ENCODE measurements around the gene AHCYL2. TPM values are rescaled to one million over a fixed set of nuclear protein-coding genes. Genes with fewer than 3 reads are reported as not detected.

The AHCYL2 gene
- total RNA-seq, 1 donor from 2014 or later, result 14.7 TPM

DNA sequence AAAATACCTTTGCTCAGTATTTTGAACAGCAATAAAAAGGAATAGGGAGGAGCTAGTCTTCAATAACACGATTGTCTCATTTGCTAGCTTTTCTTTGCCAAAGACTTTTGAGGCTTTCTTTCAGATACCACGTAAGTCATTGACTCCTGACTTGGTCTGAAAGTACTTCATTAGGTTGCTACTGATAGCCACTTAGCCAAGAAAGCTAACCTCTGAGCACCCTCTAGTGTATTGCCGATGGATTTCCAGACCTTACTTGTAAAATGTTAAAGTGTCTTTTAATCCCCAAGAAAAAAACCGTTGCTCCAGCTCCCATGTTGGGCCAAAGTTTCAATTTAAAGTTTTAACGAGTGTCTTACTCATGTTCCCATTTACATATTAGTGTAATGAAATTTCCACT lies 146.0 kb downstream of the AHCYL2 start:
- Histone ChIP-seq H3K27me3 (ENCODE audit: insufficient read depth, low read length) (no peaks in the 10 kb centered on the region), H2AFZ (ENCODE audit: low read depth, low read length) (no peak overlapping the region), H3K9me3 (ENCODE audit: insufficient read depth, low read depth, low read length) (no peaks in the 10 kb centered on the region), H3K36me3 (ENCODE audit: insufficient read depth, low read length) (no peaks in the 10 kb centered on the region), H4K20me1 (ENCODE audit: insufficient read depth, low read length) (peaks cover 4% of the 10 kb centered on the region), H3K79me2 (ENCODE audit: insufficient read depth, low read length) (no peaks in the 10 kb centered on the region), H3K27ac (ENCODE audit: low read depth, low read length) (no peak overlapping the region), H3K4me2 (ENCODE audit: low read length) (no peak overlapping the region), H3K4me3 (ENCODE audit: insufficient read depth, low read depth, low read length) (no peak overlapping the region), H3K9ac (ENCODE audit: low read length) (no peak overlapping the region), H3K4me1 (ENCODE audit: insufficient read depth, low read length) (no peaks in the 10 kb centered on the region)
- DNase-seq (ENCODE audit: low read depth) (no peak), FAIRE-seq (no peak)
- Mint-ChIP-seq H3K27ac (ENCODE audit: unreplicated experiment) (no peak overlapping the region), H3K36me3 (ENCODE audit: low read depth, unreplicated experiment) (no peaks in the 10 kb centered on the region), H3K9me3 (ENCODE audit: unreplicated experiment) (no peaks in the 10 kb centered on the region), H3K27me3 (ENCODE audit: low read depth, unreplicated experiment) (no peaks in the 10 kb centered on the region), H3K4me1 (ENCODE audit: low read depth, unreplicated experiment) (peaks cover 5% of the 10 kb centered on the region), H3K4me3 (ENCODE audit: unreplicated experiment) (no peak overlapping the region)
- no peak for TF ChIP-seq EZH2 (IDR thresholded peaks at IDR 0.05; ENCODE audit: insufficient read depth, low read length)
- TF ChIP-seq, protein P1, sequence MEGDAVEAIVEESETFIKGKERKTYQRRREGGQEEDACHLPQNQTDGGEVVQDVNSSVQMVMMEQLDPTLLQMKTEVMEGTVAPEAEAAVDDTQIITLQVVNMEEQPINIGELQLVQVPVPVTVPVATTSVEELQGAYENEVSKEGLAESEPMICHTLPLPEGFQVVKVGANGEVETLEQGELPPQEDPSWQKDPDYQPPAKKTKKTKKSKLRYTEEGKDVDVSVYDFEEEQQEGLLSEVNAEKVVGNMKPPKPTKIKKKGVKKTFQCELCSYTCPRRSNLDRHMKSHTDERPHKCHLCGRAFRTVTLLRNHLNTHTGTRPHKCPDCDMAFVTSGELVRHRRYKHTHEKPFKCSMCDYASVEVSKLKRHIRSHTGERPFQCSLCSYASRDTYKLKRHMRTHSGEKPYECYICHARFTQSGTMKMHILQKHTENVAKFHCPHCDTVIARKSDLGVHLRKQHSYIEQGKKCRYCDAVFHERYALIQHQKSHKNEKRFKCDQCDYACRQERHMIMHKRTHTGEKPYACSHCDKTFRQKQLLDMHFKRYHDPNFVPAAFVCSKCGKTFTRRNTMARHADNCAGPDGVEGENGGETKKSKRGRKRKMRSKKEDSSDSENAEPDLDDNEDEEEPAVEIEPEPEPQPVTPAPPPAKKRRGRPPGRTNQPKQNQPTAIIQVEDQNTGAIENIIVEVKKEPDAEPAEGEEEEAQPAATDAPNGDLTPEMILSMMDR (IDR thresholded peaks at IDR 0.05; ENCODE audit: insufficient read depth, low read depth, low read length), result no peak

DNA sequence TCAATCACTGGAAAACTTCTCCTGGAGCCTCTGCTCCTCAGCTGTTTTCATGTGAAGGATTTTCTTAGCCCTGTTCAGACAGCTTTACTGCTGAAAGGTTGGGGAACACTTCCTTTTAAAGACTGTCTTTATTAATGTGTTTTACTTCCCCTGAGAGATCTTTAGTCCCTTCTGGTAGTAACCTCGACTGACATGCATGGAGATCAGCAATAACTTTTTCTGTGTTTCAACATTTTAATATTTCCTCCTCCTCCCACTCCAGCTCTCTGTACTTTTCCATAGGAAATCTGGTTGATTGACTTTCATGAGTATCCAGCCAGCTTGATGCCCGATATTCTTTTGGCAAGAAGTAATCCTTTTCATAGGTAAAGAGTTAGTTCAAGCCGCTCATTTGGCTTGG lies 146.7 kb downstream of the AHCYL2 start:
- Histone ChIP-seq H3K27me3 (ENCODE audit: insufficient read depth, low read length) (no peaks in the 10 kb centered on the region), H3K9ac (ENCODE audit: low read length) (no peak overlapping the region), H3K9me3 (ENCODE audit: insufficient read depth, low read depth, low read length) (no peaks in the 10 kb centered on the region), H2AFZ (ENCODE audit: low read depth, low read length) (no peak overlapping the region), H3K79me2 (ENCODE audit: insufficient read depth, low read length) (no peaks in the 10 kb centered on the region), H3K4me1 (ENCODE audit: insufficient read depth, low read length) (no peaks in the 10 kb centered on the region), H4K20me1 (ENCODE audit: insufficient read depth, low read length) (peaks cover 4% of the 10 kb centered on the region), H3K4me2 (ENCODE audit: low read length) (no peak overlapping the region), H3K36me3 (ENCODE audit: insufficient read depth, low read length) (no peaks in the 10 kb centered on the region), H3K27ac (ENCODE audit: low read depth, low read length) (no peak overlapping the region), H3K4me3 (ENCODE audit: insufficient read depth, low read depth, low read length) (no peak overlapping the region)
- FAIRE-seq (no peak), DNase-seq (ENCODE audit: low read depth) (no peak)
- Mint-ChIP-seq H3K27ac (ENCODE audit: unreplicated experiment) (no peak overlapping the region), H3K36me3 (ENCODE audit: low read depth, unreplicated experiment) (no peaks in the 10 kb centered on the region), H3K4me1 (ENCODE audit: low read depth, unreplicated experiment) (peaks cover 5% of the 10 kb centered on the region), H3K27me3 (ENCODE audit: low read depth, unreplicated experiment) (no peaks in the 10 kb centered on the region), H3K4me3 (ENCODE audit: unreplicated experiment) (no peak overlapping the region), H3K9me3 (ENCODE audit: unreplicated experiment) (no peaks in the 10 kb centered on the region)
- no peak for TF ChIP-seq EZH2 (IDR thresholded peaks at IDR 0.05; ENCODE audit: insufficient read depth, low read length)
- TF ChIP-seq, protein P1 (IDR thresholded peaks at IDR 0.05; ENCODE audit: insufficient read depth, low read depth, low read length), result no peak

DNA sequence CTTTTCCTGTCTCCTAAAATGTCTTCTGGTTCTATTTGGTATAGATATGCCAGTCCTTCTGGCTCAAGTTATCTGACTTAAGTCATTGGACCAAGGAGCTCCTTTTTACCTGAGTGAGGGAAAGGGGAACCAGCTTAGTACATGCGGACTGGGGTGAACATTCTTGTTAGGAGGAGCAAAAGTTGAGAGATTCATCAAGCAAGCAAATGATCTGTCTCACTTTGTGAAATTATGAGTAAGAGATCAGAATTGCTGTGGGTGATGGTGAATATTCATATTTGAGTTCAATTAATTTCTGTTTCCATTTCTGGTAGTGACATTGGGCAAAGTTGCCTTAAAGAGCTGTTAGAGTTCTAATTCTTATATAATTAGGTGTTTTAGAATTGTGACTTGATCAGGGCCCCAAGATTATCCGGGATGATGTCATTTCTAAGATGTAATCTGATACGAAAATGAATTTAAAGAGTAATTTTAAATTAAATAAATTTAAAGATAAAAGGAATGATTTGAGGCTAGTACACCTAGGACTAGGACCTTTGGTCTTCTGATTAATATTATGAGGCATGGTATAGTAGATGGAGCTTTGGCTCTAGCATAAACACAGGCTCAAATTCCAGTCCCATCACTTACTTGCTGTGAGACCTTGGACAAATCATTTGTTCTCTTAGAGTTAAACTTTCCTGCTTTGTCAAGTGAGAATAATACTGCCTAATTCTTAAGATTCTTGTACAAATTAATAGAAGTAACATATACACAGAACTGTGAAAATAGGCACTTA lies 149.0 kb downstream of the AHCYL2 start:
- TF ChIP-seq EZH2 (IDR thresholded peaks at IDR 0.05; ENCODE audit: insufficient read depth, low read length), result no peak
- TF ChIP-seq, protein P1 (IDR thresholded peaks at IDR 0.05; ENCODE audit: insufficient read depth, low read depth, low read length), result no peak
- Histone ChIP-seq H3K4me2 (ENCODE audit: low read length) (no peak overlapping the region), H3K27ac (ENCODE audit: low read depth, low read length) (no peak overlapping the region), H3K36me3 (ENCODE audit: insufficient read depth, low read length) (no peaks in the 10 kb centered on the region), H3K9ac (ENCODE audit: low read length) (no peak overlapping the region), H3K79me2 (ENCODE audit: insufficient read depth, low read length) (no peaks in the 10 kb centered on the region), H3K4me3 (ENCODE audit: insufficient read depth, low read depth, low read length) (no peak overlapping the region), H2AFZ (ENCODE audit: low read depth, low read length) (no peak overlapping the region), H4K20me1 (ENCODE audit: insufficient read depth, low read length) (no peaks in the 10 kb centered on the region), H3K27me3 (ENCODE audit: insufficient read depth, low read length) (no peaks in the 10 kb centered on the region), H3K9me3 (ENCODE audit: insufficient read depth, low read depth, low read length) (no peaks in the 10 kb centered on the region), H3K4me1 (ENCODE audit: insufficient read depth, low read length) (no peaks in the 10 kb centered on the region)
- Mint-ChIP-seq H3K27ac (ENCODE audit: unreplicated experiment) (no peak overlapping the region), H3K27me3 (ENCODE audit: low read depth, unreplicated experiment) (no peaks in the 10 kb centered on the region), H3K4me1 (ENCODE audit: low read depth, unreplicated experiment) (no peaks in the 10 kb centered on the region), H3K9me3 (ENCODE audit: unreplicated experiment) (no peaks in the 10 kb centered on the region), H3K4me3 (ENCODE audit: unreplicated experiment) (no peak overlapping the region), H3K36me3 (ENCODE audit: low read depth, unreplicated experiment) (no peaks in the 10 kb centered on the region)
- FAIRE-seq (no peak), DNase-seq (ENCODE audit: low read depth) (no peak)

Data from astrocyte (in vitro differentiated cells and primary cell).